Liver (tissue), 9 donors: ENCODE measurements around the gene SIM2. TPM values are rescaled to one million over a fixed set of nuclear protein-coding genes. Genes with fewer than 3 reads are reported as not detected.

Experiments
- DNase-seq: peaks from one replicate; pipeline ENCODE4 v3.0.0-alpha.2; 2017; ENCODE audit warnings: low spot score
- H3K27ac ChIP-seq, 2 donors: one replicate each; pipeline ENCODE4 v1.7.0; 2013; ENCODE audit warnings: inconsistent platforms in 2 of 2, low read length in 2 of 2, control low read depth in 1 of 2, low read depth in 1 of 2, mild to moderate bottlenecking in 1 of 2
- H3K27me3 ChIP-seq, 4 donors: one replicate each; pipeline versions ENCODE4 v1.6.1 to v1.7.0; 2013; ENCODE audit warnings: low read length in 3 of 4, inconsistent platforms in 1 of 4, mild to moderate bottlenecking in 1 of 4, moderate library complexity in 1 of 4; ENCODE audit not compliant: control insufficient read depth in 4 of 4, insufficient read depth in 4 of 4
- H3K36me3 ChIP-seq, 4 donors: one replicate each; pipeline versions ENCODE4 v1.6.1 to v1.7.0; 2013; ENCODE audit warnings: low read length in 3 of 4, mild to moderate bottlenecking in 3 of 4, low read depth in 1 of 4, moderate library complexity in 1 of 4; ENCODE audit not compliant: control insufficient read depth in 4 of 4, insufficient read depth in 3 of 4
- H3K4me1 ChIP-seq, 4 donors: one replicate each; pipeline versions ENCODE4 v1.6.1 to v1.7.0; 2013; ENCODE audit warnings: low read length in 3 of 4, mild to moderate bottlenecking in 3 of 4, moderate library complexity in 1 of 4; ENCODE audit not compliant: control insufficient read depth in 4 of 4, insufficient read depth in 4 of 4
- H3K4me3 ChIP-seq, 3 donors: one replicate each; pipeline versions ENCODE4 v1.6.1 to v1.7.0; 2013; ENCODE audit warnings: low read length in 3 of 3, control low read depth in 1 of 3, low read depth in 1 of 3, mild to moderate bottlenecking in 1 of 3
- H3K9ac ChIP-seq, 2 donors: one replicate each; pipeline ENCODE4 v1.7.0; 2013; ENCODE audit warnings: low read length in 2 of 2, mild to moderate bottlenecking in 2 of 2, moderate library complexity in 2 of 2, control low read depth in 1 of 2, low read depth in 1 of 2
- H3K9me3 ChIP-seq, 4 donors: one replicate each; pipeline versions ENCODE4 v1.6.1 to v1.7.0; 2013; ENCODE audit warnings: low read length in 3 of 4; ENCODE audit not compliant: control insufficient read depth in 4 of 4
- ATF3 ChIP-seq: IDR thresholded peaks from 2 replicates; pipeline ENCODE4 v1.6.1; 2016; ENCODE audit warnings: antibody characterized with exemption
- CTCF ChIP-seq: fragments of 150-350 bp; IDR thresholded peaks from 2 replicates; pipeline ENCODE4 v1.5.1; 2017; ENCODE audit warnings: improper control_type of control experiment, low read depth, low read length; ENCODE audit not compliant: missing input control
- FOXA2 ChIP-seq: IDR thresholded peaks from 2 replicates; pipeline ENCODE4 v1.6.1; 2016; ENCODE audit warnings: antibody characterized with exemption
- JUND ChIP-seq, 2 donors: IDR thresholded peaks; 2 replicates each; pipeline ENCODE4 v1.6.1; 2016; ENCODE audit warnings: antibody characterized with exemption in 2 of 2
- REST ChIP-seq: IDR thresholded peaks from 2 replicates; pipeline ENCODE4 v1.6.1; 2016; ENCODE audit warnings: antibody characterized with exemption, mild to moderate bottlenecking
- SP1 ChIP-seq: IDR thresholded peaks from 2 replicates; pipeline ENCODE4 v1.6.1; 2018; ENCODE audit warnings: antibody characterized with exemption, mild to moderate bottlenecking
- ZBTB33 ChIP-seq: IDR thresholded peaks from 2 replicates; pipeline ENCODE4 v1.6.1; 2016; ENCODE audit warnings: antibody characterized with exemption
- WGBS: extraction: QIAGEN DNeasy Blood & Tissue Kit; methylation state at CpG from one replicate; pipeline ENCODE4 v1.1.7; 2013; 5-methylcytosine and 5-hydroxymethylcytosine counted together
- polyA plus RNA-seq, 2 donors: library from polyadenylated mRNA; stranded (reverse) in 1 of 2; unstranded in 1 of 2; fragments of 200-250 nt in 1 of 2; fragments of >200 nt in 1 of 2; fragmentation: Nextera tagmentation in 1 of 2; extraction: Ambion mirVana in 1 of 2; gene quantifications; one replicate each; pipeline versions ENCODE4 v1.2.1 to v1.2.3, GENCODE V29; 2013 to 2015
- total RNA-seq, 2 donors: library from RNA; depleted of rRNA; stranded (reverse); fragments of >200 nt; gene quantifications; one replicate each; pipeline ENCODE4 v1.2.3, GENCODE V29; 2014
- donor health status: healthy.
- donor health status: healthy.
- donor health status: healthy.
- donor health status: healthy.
- donor health status: healthy.

The SIM2 gene
- total and polyA plus RNA-seq, 4 donors: 0.19 TPM; not detected in 3

GRCh38 chr21:36700295-36700970 lies 1.5 kb downstream of the SIM2 start:
- WGBS: 9% methylated on average over 30 of the region's 30 CpGs
- DNase-seq: no peak
- H3K9ac ChIP-seq: no peak overlapping the region
- TF ChIP-seq JUND (IDR thresholded peaks at IDR 0.05) (no peak), CTCF (no peak), ZBTB33 (no peak), SP1 (no peak), REST (no peak)
- peak overlapping the region in 1 of 3 donors; percentile 12 for H3K4me3 ChIP-seq
- H3K4me1 ChIP-seq: peaks cover 21 to 46% (median 32%) of the 10 kb centered on the region in 4 donors
- H3K36me3 ChIP-seq: no peaks in the 10 kb centered on the region
- peaks cover 10 to 38% (median 27%) of the 10 kb centered on the region in 4 donors for H3K27me3 ChIP-seq
- H3K9me3 ChIP-seq: no peaks in the 10 kb centered on the region
- no peak overlapping the region for H3K27ac ChIP-seq

- no peak for TF ChIP-seq ATF3
- TF ChIP-seq FOXA2: no peak
- no peak for DNase-seq
Observed at GRCh38 chr21:36700971-36701755, 2.2 kb downstream of the SIM2 start.

More at GRCh38 chr21:36700971-36701755, 2.2 kb downstream of the SIM2 start:
- Histone ChIP-seq H3K9me3 (no peaks in the 10 kb centered on the region), H3K4me1 (peaks cover 21 to 46% (median 32%) of the 10 kb centered on the region in 4 donors), H3K36me3 (no peaks in the 10 kb centered on the region), H3K9ac (no peak overlapping the region), H3K27ac (no peak overlapping the region), H3K27me3 (peaks cover 12 to 34% (median 28%) of the 10 kb centered on the region in 4 donors), H3K4me3 (peak overlapping the region in 1 of 3 donors; percentile 12)
- WGBS: 4% methylated on average over 65 of the region's 65 CpGs
